Measurements from ENCODE around the gene GPR143. TPM values are rescaled to one million over a fixed set of nuclear protein-coding genes. Genes with fewer than 3 reads are reported as not detected.

The GPR143 gene
- polyA plus RNA-seq, 10 donors: 0.46 to 2.3 (median 0.84) TPM

GRCh38 chrX:9676306-9676705 lies 89.3 kb downstream of the GPR143 start:
- peak; percentile 42 to 89 (median 80) for DNase-seq

Other genes starting within 250 kb of the GPR143 start
- 1 to 10 TPM; 1.3 to 3.8 (median 1.7) TPM for gene SHROOM2, start 20.6 kb upstream of the GPR143 start, polyA plus RNA-seq (ENCODE audit: insufficient read length in 10 of 10)
- not detected for gene CLDN34, start 201.5 kb upstream of the GPR143 start, polyA plus RNA-seq (ENCODE audit: insufficient read length in 10 of 10)